ENCODE results near the gene ACMSD. TPM values are rescaled to one million over a fixed set of nuclear protein-coding genes. Genes with fewer than 3 reads are reported as not detected.

Gene ACMSD
- total RNA-seq, 4 donors from 2014 or later: not detected

- H3K27me3 ChIP-seq: no peaks in the 10 kb centered on the region
- H3K4me3 ChIP-seq: no peak overlapping the region
- peaks cover 3 to 6% (median 5%) of the 10 kb centered on the region in 4 donors for H3K4me1 ChIP-seq
- H3K9me3 ChIP-seq: peaks cover 0 to 6% (median 3%) of the 10 kb centered on the region in 4 donors
- intact Hi-C loops (cut with DNase I): loop anchor here (10.0 kb wide), 1 partner anchor 788 kb away; no protein-coding TSS in a partner anchor
- no peak overlapping the region for H3K27ac ChIP-seq (replicated peaks in 1 of 4)
- H3K36me3 ChIP-seq: no peaks in the 10 kb centered on the region
- no peak for DNase-seq (ENCODE audit: extremely low spot score)
- TF ChIP-seq CTCF (IDR thresholded peaks at IDR 0.05) (no peak), POLR2AphosphoS5 (IDR thresholded peaks at IDR 0.05) (no peak), EP300 (IDR thresholded peaks at IDR 0.05) (no peak), POLR2A (IDR thresholded peaks at IDR 0.05; ENCODE audit: low read depth) (no peak)
Measured at GRCh38 chr2:134912361-134912760, 73.9 kb downstream of the ACMSD start.

- peak overlapping the region; percentile 76 to 94 (median 92) for H3K4me3 ChIP-seq
- 38% methylated on average over 16 of the region's 16 CpGs for WGBS
- H3K36me3 ChIP-seq: no peaks in the 10 kb centered on the region
- intact Hi-C loops (cut with DNase I): loop anchor here (5.0 to 10.0 kb wide), 2 partner anchors 615 to 793 kb away; partner anchors contain the start of genes R3HDM1 and ZRANB3
- H3K27ac ChIP-seq (replicated peaks in 1 of 4): peak overlapping the region; percentile 96 to 98 (median 96)
- peaks cover 30 to 39% (median 35%) of the 10 kb centered on the region in 4 donors for H3K4me1 ChIP-seq
- no peaks in the 10 kb centered on the region for H3K9me3 ChIP-seq
- TF ChIP-seq CTCF (IDR thresholded peaks at IDR 0.05): no peak
- no peak for TF ChIP-seq POLR2AphosphoS5 (IDR thresholded peaks at IDR 0.05)
- TF ChIP-seq POLR2A (IDR thresholded peaks at IDR 0.05; ENCODE audit: low read depth): no peak
- TF ChIP-seq EP300 (IDR thresholded peaks at IDR 0.05): no peak
- H3K27me3 ChIP-seq: no peaks in the 10 kb centered on the region
- DNase-seq (ENCODE audit: extremely low spot score): no peak
Measured at GRCh38 chr2:134917360-134917865, 79.0 kb downstream of the ACMSD start.

- intact Hi-C loops (cut with DNase I): loop anchor here (2.0 to 10.0 kb wide), 3 partner anchors 541 to 793 kb away; partner anchors contain the start of genes R3HDM1 and ZRANB3
- DNase-seq (ENCODE audit: extremely low spot score): no peak
Measured at GRCh38 chr2:134917888-134918525, 79.6 kb downstream of the ACMSD start.

GRCh38 chr2:134918526-134919340 is 80.3 kb downstream of the ACMSD start, which contains the start of gene CCNT2:
Gene CCNT2, plus strand, starts transcription at chr2:134918822. Its CDS starts 33 bp downstream, at chr2:134918855.
- H3K4me3 ChIP-seq: peak within 1 kb of the TSS; percentile 76 to 94 (median 92)
- H3K36me3 ChIP-seq: no peaks in the 10 kb centered on the region
- WGBS: under 1% methylated on average over 74 of the region's 83 CpGs
- intact Hi-C loops (cut with DNase I): loop anchor here (2.0 to 10.0 kb wide), 3 partner anchors 542 to 794 kb away; partner anchors contain the start of genes R3HDM1 and ZRANB3
- H3K4me1 ChIP-seq: peaks cover 41 to 52% (median 48%) of the 10 kb centered on the region in 4 donors
- H3K27ac ChIP-seq (replicated peaks in 1 of 4): peak within 1 kb of the TSS; percentile 96 to 98 (median 96)
- H3K9me3 ChIP-seq: no peaks in the 10 kb centered on the region
- peak; percentile 100 for DNase-seq (ENCODE audit: extremely low spot score)
- no peaks in the 10 kb centered on the region for H3K27me3 ChIP-seq
- peak; percentile 73 to 97 for TF ChIP-seq POLR2AphosphoS5 (IDR thresholded peaks at IDR 0.05)
- no peak for TF ChIP-seq CTCF (IDR thresholded peaks at IDR 0.05)
- TF ChIP-seq POLR2A (IDR thresholded peaks at IDR 0.05; ENCODE audit: low read depth): no peak
- TF ChIP-seq EP300 (IDR thresholded peaks at IDR 0.05): no peak

More at GRCh38 chr2:134917888-134918525, 79.6 kb downstream of the ACMSD start:
- H3K4me3 ChIP-seq: peak overlapping the region; percentile 76 to 94 (median 92)
- H3K27me3 ChIP-seq: no peaks in the 10 kb centered on the region
- TF ChIP-seq CTCF (IDR thresholded peaks at IDR 0.05) (peak in 2 of 3 experiments; percentile 15 to 48), POLR2A (IDR thresholded peaks at IDR 0.05; ENCODE audit: low read depth) (peak; percentile 48), POLR2AphosphoS5 (IDR thresholded peaks at IDR 0.05) (peak; percentile 4 to 80), EP300 (IDR thresholded peaks at IDR 0.05) (no peak)
- H3K4me1 ChIP-seq: peaks cover 36 to 45% (median 41%) of the 10 kb centered on the region in 4 donors
- peak overlapping the region; percentile 96 to 98 (median 96) for H3K27ac ChIP-seq (replicated peaks in 1 of 4)
- no peaks in the 10 kb centered on the region for H3K36me3 ChIP-seq
- WGBS: under 1% methylated on average over 35 of the region's 38 CpGs
- H3K9me3 ChIP-seq: no peaks in the 10 kb centered on the region

Measured in esophagus muscularis mucosa (tissue), 4 donors.